ENCODE measurements around the gene SH3TC2. TPM values are rescaled to one million over a fixed set of nuclear protein-coding genes. Genes with fewer than 3 reads are reported as not detected.

The SH3TC2 gene
- total RNA-seq, 1 donor from 2014 or later, result 5.7 TPM

GRCh38 chr5:149019679-149020078, 43.2 kb downstream of the SH3TC2 start:
- no peaks in the 10 kb centered on the region for H3K9me3 ChIP-seq (ENCODE audit: control insufficient read depth in 3 of 3, low read length in 3 of 3)
- no peak overlapping the region for H3K27ac ChIP-seq (ENCODE audit: low read depth, low read length)
- peaks cover 0 to 5% (median 2%) of the 10 kb centered on the region in 3 donors for H3K4me1 ChIP-seq (ENCODE audit: control insufficient read depth in 3 of 3, insufficient read depth in 3 of 3, low read length in 3 of 3)
- H3K27me3 ChIP-seq (ENCODE audit: control insufficient read depth in 3 of 3, insufficient read depth in 3 of 3, low read length in 3 of 3), result no peaks in the 10 kb centered on the region
- no peaks in the 10 kb centered on the region for H3K36me3 ChIP-seq (ENCODE audit: control insufficient read depth in 3 of 3, insufficient read depth in 3 of 3, low read length in 3 of 3)
- H3K4me3 ChIP-seq (ENCODE audit: low read length in 3 of 3), result no peak overlapping the region
- no peak overlapping the region for H3K9ac ChIP-seq (ENCODE audit: low read depth in 1 of 3, low read length in 3 of 3)

DNA sequence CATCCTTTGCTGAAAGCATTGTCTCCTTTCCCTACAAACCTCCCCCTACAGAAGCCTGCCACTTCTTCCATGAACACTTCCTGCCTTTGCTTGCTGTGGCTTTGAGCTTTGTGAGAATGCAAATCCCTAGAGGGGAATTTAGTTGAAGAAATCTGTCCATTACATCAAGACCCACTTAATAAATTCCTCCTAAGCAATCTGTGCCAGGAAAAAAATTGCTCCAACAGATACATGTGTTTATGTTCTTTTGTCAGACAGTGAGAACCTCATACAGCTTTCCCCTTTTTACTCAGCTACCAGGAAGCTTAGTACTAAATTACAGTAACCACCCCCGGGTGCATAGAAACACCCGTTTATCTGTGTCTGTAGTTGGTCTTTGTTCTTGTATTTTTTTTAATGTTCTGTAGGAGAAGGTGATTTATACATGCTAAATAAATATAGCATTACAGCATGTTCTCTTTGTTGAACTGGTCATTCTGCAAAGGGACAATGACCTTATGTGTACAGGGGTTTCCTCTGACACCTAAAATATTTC, 43.9 kb downstream of the SH3TC2 start:
- no peaks in the 10 kb centered on the region for H3K36me3 ChIP-seq (ENCODE audit: control insufficient read depth in 3 of 3, insufficient read depth in 3 of 3, low read length in 3 of 3)
- H3K27ac ChIP-seq (ENCODE audit: low read depth, low read length), result no peak overlapping the region
- H3K27me3 ChIP-seq (ENCODE audit: control insufficient read depth in 3 of 3, insufficient read depth in 3 of 3, low read length in 3 of 3), result no peaks in the 10 kb centered on the region
- peaks cover 0 to 2% (median under 1%) of the 10 kb centered on the region in 3 donors for H3K4me1 ChIP-seq (ENCODE audit: control insufficient read depth in 3 of 3, insufficient read depth in 3 of 3, low read length in 3 of 3)
- no peak overlapping the region for H3K4me3 ChIP-seq (ENCODE audit: low read length in 3 of 3)
- H3K9ac ChIP-seq (ENCODE audit: low read depth in 1 of 3, low read length in 3 of 3), result no peak overlapping the region
- H3K9me3 ChIP-seq (ENCODE audit: control insufficient read depth in 3 of 3, low read length in 3 of 3), result no peaks in the 10 kb centered on the region

DNA sequence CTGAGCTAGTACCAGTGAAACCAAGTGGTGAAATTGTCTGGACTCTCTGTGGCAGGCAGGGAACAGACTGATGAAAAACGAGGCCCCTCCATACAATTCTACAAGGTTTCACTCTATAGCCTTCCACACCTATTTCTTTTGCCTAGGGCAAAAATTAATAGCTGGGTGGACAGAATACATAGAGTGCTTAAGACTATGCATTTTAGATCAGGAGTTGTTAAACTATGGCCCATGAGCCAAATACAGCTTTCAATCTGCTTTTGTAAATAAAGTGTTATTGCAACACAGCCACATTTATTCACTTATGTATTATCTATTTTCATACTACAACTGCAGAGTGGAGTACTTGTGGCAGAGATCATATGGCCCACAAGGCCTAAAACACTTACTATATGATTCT, 45.2 kb downstream of the SH3TC2 start:
- Histone ChIP-seq H3K36me3 (ENCODE audit: control insufficient read depth in 3 of 3, insufficient read depth in 3 of 3, low read length in 3 of 3) (no peaks in the 10 kb centered on the region), H3K27me3 (ENCODE audit: control insufficient read depth in 3 of 3, insufficient read depth in 3 of 3, low read length in 3 of 3) (no peaks in the 10 kb centered on the region), H3K27ac (ENCODE audit: low read depth, low read length) (no peak overlapping the region), H3K9ac (ENCODE audit: low read depth in 1 of 3, low read length in 3 of 3) (no peak overlapping the region), H3K9me3 (ENCODE audit: control insufficient read depth in 3 of 3, low read length in 3 of 3) (no peaks in the 10 kb centered on the region), H3K4me1 (ENCODE audit: control insufficient read depth in 3 of 3, insufficient read depth in 3 of 3, low read length in 3 of 3) (no peaks in the 10 kb centered on the region), H3K4me3 (ENCODE audit: low read length in 3 of 3) (no peak overlapping the region)

DNA sequence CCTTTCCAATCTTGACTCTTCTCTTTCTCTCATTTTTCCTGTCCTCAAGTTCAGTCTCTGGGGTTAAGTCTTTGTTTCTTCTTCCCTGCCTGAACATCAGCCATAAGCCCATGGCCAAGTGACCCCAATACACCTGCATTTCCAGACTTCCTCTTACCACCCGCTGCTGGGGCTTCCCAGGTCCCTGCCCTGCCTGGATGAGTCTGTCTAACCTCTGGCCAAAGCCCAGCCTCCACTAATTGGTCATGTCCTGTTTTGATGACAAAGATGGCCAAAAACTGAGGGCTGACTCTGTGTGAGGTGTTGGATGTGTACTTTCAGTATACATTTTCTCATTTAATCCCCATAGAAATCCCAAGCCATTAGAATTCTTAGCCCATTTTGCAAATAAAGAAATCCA, 47.3 kb downstream of the SH3TC2 start:
- Histone ChIP-seq H3K4me1 (ENCODE audit: control insufficient read depth in 3 of 3, insufficient read depth in 3 of 3, low read length in 3 of 3) (no peaks in the 10 kb centered on the region), H3K27me3 (ENCODE audit: control insufficient read depth in 3 of 3, insufficient read depth in 3 of 3, low read length in 3 of 3) (no peaks in the 10 kb centered on the region), H3K36me3 (ENCODE audit: control insufficient read depth in 3 of 3, insufficient read depth in 3 of 3, low read length in 3 of 3) (no peaks in the 10 kb centered on the region), H3K4me3 (ENCODE audit: low read length in 3 of 3) (no peak overlapping the region), H3K9me3 (ENCODE audit: control insufficient read depth in 3 of 3, low read length in 3 of 3) (no peaks in the 10 kb centered on the region), H3K27ac (ENCODE audit: low read depth, low read length) (no peak overlapping the region), H3K9ac (ENCODE audit: low read depth in 1 of 3, low read length in 3 of 3) (no peak overlapping the region)

DNA sequence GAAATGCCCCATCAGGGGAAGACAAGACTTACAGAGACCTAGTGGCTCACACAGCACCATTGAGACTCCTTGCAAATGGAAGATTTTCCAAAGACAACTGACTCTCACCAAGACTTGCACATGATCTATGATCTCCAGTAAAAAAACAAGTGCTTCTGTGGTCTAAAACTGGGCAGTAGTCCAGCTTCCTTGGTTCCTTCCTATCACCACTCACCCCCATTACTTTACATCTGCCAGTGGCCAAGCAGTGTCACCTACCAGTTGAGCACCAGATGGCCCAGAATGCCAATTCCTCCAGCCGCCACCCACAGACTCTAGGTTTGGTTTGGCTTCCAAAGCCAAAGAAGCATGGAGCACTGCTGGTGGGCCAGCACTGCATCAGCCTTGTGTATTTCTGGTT, 47.7 kb downstream of the SH3TC2 start:
- Histone ChIP-seq H3K4me1 (ENCODE audit: control insufficient read depth in 3 of 3, insufficient read depth in 3 of 3, low read length in 3 of 3) (no peaks in the 10 kb centered on the region), H3K4me3 (ENCODE audit: low read length in 3 of 3) (no peak overlapping the region), H3K27me3 (ENCODE audit: control insufficient read depth in 3 of 3, insufficient read depth in 3 of 3, low read length in 3 of 3) (no peaks in the 10 kb centered on the region), H3K36me3 (ENCODE audit: control insufficient read depth in 3 of 3, insufficient read depth in 3 of 3, low read length in 3 of 3) (no peaks in the 10 kb centered on the region), H3K27ac (ENCODE audit: low read depth, low read length) (no peak overlapping the region), H3K9me3 (ENCODE audit: control insufficient read depth in 3 of 3, low read length in 3 of 3) (no peaks in the 10 kb centered on the region), H3K9ac (ENCODE audit: low read depth in 1 of 3, low read length in 3 of 3) (no peak overlapping the region)

- no peaks in the 10 kb centered on the region for H3K27me3 ChIP-seq (ENCODE audit: control insufficient read depth in 3 of 3, insufficient read depth in 3 of 3, low read length in 3 of 3)
- H3K9ac ChIP-seq (ENCODE audit: low read depth in 1 of 3, low read length in 3 of 3), result no peak overlapping the region
- H3K36me3 ChIP-seq (ENCODE audit: control insufficient read depth in 3 of 3, insufficient read depth in 3 of 3, low read length in 3 of 3), result no peaks in the 10 kb centered on the region
- H3K4me3 ChIP-seq (ENCODE audit: low read length in 3 of 3), result no peak overlapping the region
- H3K27ac ChIP-seq (ENCODE audit: low read depth, low read length), result no peak overlapping the region
- H3K9me3 ChIP-seq (ENCODE audit: control insufficient read depth in 3 of 3, low read length in 3 of 3), result no peaks in the 10 kb centered on the region
- H3K4me1 ChIP-seq (ENCODE audit: control insufficient read depth in 3 of 3, insufficient read depth in 3 of 3, low read length in 3 of 3), result no peaks in the 10 kb centered on the region
These were observed 48.3 kb downstream of the SH3TC2 start for GRCh38 chr5:149014571-149015031.

DNA sequence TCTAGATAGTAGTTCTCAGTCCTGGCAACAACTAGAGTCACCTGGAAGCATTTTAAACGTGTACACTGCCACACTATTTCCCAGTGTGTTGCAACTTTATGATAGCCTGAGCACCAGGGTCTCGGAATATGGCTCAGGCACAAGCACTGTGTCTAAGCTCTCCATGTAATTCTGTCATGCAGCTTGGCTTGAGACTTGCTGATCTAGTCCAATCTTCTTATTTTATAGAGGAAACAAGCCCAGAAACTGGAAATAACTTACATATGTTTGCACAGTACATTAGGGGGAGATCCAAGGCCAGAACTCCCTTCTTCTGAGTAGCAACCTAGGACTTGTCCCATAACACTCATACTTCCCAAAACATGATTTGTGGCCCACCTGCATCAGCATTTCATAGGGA, 49.1 kb downstream of the SH3TC2 start:
- Histone ChIP-seq H3K27ac (ENCODE audit: low read depth, low read length) (no peak overlapping the region), H3K4me1 (ENCODE audit: control insufficient read depth in 3 of 3, insufficient read depth in 3 of 3, low read length in 3 of 3) (no peaks in the 10 kb centered on the region), H3K36me3 (ENCODE audit: control insufficient read depth in 3 of 3, insufficient read depth in 3 of 3, low read length in 3 of 3) (no peaks in the 10 kb centered on the region), H3K9me3 (ENCODE audit: control insufficient read depth in 3 of 3, low read length in 3 of 3) (no peaks in the 10 kb centered on the region), H3K9ac (ENCODE audit: low read depth in 1 of 3, low read length in 3 of 3) (no peak overlapping the region), H3K4me3 (ENCODE audit: low read length in 3 of 3) (no peak overlapping the region), H3K27me3 (ENCODE audit: control insufficient read depth in 3 of 3, insufficient read depth in 3 of 3, low read length in 3 of 3) (no peaks in the 10 kb centered on the region)

DNA sequence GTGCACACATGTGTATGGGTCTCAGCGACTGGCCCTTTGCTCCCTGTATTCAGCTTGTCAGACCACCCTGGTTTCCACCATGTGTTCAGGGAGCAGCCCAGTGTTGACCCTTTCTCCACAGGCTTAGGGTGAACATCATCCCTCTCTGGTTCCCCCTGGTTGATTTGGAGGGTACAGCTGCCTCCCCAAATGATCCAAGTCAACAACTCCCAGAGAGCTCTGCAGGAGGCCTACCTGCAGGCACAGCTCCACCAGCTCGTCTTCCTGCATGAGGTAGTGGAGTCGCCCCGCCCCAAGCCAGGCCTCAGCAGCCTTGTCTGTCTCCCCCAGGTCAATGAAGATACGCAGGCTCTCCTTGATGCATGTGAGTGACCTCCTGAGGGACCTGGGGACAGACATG, 50.5 kb downstream of the SH3TC2 start:
- no peak overlapping the region for H3K9ac ChIP-seq (ENCODE audit: low read depth in 1 of 3, low read length in 3 of 3)
- no peaks in the 10 kb centered on the region for H3K9me3 ChIP-seq (ENCODE audit: control insufficient read depth in 3 of 3, low read length in 3 of 3)
- H3K27ac ChIP-seq (ENCODE audit: low read depth, low read length), result no peak overlapping the region
- no peaks in the 10 kb centered on the region for H3K36me3 ChIP-seq (ENCODE audit: control insufficient read depth in 3 of 3, insufficient read depth in 3 of 3, low read length in 3 of 3)
- H3K4me1 ChIP-seq (ENCODE audit: control insufficient read depth in 3 of 3, insufficient read depth in 3 of 3, low read length in 3 of 3), result no peaks in the 10 kb centered on the region
- H3K27me3 ChIP-seq (ENCODE audit: control insufficient read depth in 3 of 3, insufficient read depth in 3 of 3, low read length in 3 of 3), result no peaks in the 10 kb centered on the region
- no peak overlapping the region for H3K4me3 ChIP-seq (ENCODE audit: low read length in 3 of 3)

GRCh38 chr5:149011728-149012127, 51.1 kb downstream of the SH3TC2 start:
- no peak overlapping the region for H3K4me3 ChIP-seq (ENCODE audit: low read length in 3 of 3)
- no peaks in the 10 kb centered on the region for H3K27me3 ChIP-seq (ENCODE audit: control insufficient read depth in 3 of 3, insufficient read depth in 3 of 3, low read length in 3 of 3)
- no peak overlapping the region for H3K9ac ChIP-seq (ENCODE audit: low read depth in 1 of 3, low read length in 3 of 3)
- no peaks in the 10 kb centered on the region for H3K4me1 ChIP-seq (ENCODE audit: control insufficient read depth in 3 of 3, insufficient read depth in 3 of 3, low read length in 3 of 3)
- H3K27ac ChIP-seq (ENCODE audit: low read depth, low read length), result no peak overlapping the region
- no peaks in the 10 kb centered on the region for H3K9me3 ChIP-seq (ENCODE audit: control insufficient read depth in 3 of 3, low read length in 3 of 3)
- H3K36me3 ChIP-seq (ENCODE audit: control insufficient read depth in 3 of 3, insufficient read depth in 3 of 3, low read length in 3 of 3), result no peaks in the 10 kb centered on the region

GRCh38 chr5:149011084-149011483, 51.8 kb downstream of the SH3TC2 start:
- no peak overlapping the region for H3K9ac ChIP-seq (ENCODE audit: low read depth in 1 of 3, low read length in 3 of 3)
- no peaks in the 10 kb centered on the region for H3K9me3 ChIP-seq (ENCODE audit: control insufficient read depth in 3 of 3, low read length in 3 of 3)
- H3K27ac ChIP-seq (ENCODE audit: low read depth, low read length), result no peak overlapping the region
- no peak overlapping the region for H3K4me3 ChIP-seq (ENCODE audit: low read length in 3 of 3)
- H3K27me3 ChIP-seq (ENCODE audit: control insufficient read depth in 3 of 3, insufficient read depth in 3 of 3, low read length in 3 of 3), result no peaks in the 10 kb centered on the region
- H3K36me3 ChIP-seq (ENCODE audit: control insufficient read depth in 3 of 3, insufficient read depth in 3 of 3, low read length in 3 of 3), result no peaks in the 10 kb centered on the region
- H3K4me1 ChIP-seq (ENCODE audit: control insufficient read depth in 3 of 3, insufficient read depth in 3 of 3, low read length in 3 of 3), result no peaks in the 10 kb centered on the region

GRCh38 chr5:149007174-149007573, 55.7 kb downstream of the SH3TC2 start:
- H3K9me3 ChIP-seq (ENCODE audit: control insufficient read depth in 3 of 3, low read length in 3 of 3), result no peaks in the 10 kb centered on the region
- no peaks in the 10 kb centered on the region for H3K36me3 ChIP-seq (ENCODE audit: control insufficient read depth in 3 of 3, insufficient read depth in 3 of 3, low read length in 3 of 3)
- peaks cover 3 to 14% (median 6%) of the 10 kb centered on the region in 3 donors for H3K4me1 ChIP-seq (ENCODE audit: control insufficient read depth in 3 of 3, insufficient read depth in 3 of 3, low read length in 3 of 3)
- no peaks in the 10 kb centered on the region for H3K27me3 ChIP-seq (ENCODE audit: control insufficient read depth in 3 of 3, insufficient read depth in 3 of 3, low read length in 3 of 3)
- H3K9ac ChIP-seq (ENCODE audit: low read depth in 1 of 3, low read length in 3 of 3), result no peak overlapping the region
- H3K4me3 ChIP-seq (ENCODE audit: low read length in 3 of 3), result no peak overlapping the region
- no peak overlapping the region for H3K27ac ChIP-seq (ENCODE audit: low read depth, low read length)

All from skeletal muscle tissue (tissue), 4 donors.